EL (cell line): ENCODE results near the gene FAM72A.
"Not testable (repeated sequence)": the region's sequence is repeated elsewhere in the genome, so short reads cannot be mapped to it uniquely, and the experiment has no call there.

ENCODE experiments used
- DNase-seq: peaks from one replicate; pipeline ENCODE4 v3.0.0-alpha.2; 2016

The FAM72A gene

DNA sequence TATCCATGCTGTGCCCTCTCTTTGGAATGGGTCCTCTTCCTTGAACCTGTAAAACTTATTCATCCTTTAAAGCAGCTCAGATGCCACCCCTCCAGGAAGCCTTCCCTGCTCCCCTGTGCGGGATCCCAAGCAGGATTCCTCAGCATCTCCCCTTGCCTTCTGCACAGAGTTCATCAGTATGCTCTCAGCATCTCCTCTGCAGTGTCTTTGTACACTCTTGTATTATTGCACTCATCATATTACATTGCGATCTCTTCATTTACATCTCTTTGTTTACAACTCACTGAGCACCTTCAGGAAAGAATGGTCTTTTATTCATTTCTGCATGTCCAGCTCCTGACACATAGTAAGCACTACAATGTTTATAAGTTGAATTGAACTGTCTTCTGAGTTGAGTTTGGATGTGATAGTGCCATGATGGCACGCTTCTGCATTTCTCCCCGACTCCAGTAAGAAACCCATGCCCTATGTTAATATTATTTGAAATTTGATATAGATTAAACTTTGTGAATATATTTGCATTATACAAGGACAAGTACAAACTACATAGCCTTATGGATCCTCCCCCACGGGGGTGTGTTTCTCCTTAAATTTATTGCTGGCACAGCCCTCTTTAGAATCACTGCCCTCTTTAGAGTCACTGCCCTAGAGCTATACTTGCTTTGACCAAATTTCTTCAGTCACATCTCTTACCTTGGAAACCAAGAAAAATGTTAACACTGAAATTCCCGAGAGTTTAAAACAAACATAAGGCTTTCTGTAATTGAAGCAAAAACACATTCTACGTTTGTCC, 13.2 kb upstream of the FAM72A start:
- DNase-seq, result not testable (repeated sequence)

DNA sequence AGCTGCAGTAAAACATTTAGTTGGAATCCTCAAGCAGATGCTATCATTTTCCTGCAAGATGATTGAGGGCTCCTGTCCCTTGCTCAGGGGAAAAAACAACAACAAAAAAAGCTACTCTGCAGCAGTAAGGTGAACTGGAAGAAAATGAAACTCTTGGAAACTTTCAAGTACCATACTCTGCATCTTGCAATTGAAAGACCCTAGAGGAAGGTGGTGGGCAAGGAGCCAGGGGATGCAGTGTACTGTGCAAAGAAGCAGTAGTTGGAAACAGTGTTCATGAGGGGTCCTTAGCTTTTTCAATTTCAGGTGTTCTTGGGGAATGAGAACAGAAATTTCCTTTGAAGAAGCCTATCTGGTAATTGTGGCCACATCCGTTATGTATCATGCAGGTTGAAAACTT, 8.2 kb upstream of the FAM72A start:
- not testable (repeated sequence) for DNase-seq

GRCh38 chr1:206205569-206205968, 2.9 kb upstream of the FAM72A start:
- DNase-seq, result not testable (repeated sequence)

DNA sequence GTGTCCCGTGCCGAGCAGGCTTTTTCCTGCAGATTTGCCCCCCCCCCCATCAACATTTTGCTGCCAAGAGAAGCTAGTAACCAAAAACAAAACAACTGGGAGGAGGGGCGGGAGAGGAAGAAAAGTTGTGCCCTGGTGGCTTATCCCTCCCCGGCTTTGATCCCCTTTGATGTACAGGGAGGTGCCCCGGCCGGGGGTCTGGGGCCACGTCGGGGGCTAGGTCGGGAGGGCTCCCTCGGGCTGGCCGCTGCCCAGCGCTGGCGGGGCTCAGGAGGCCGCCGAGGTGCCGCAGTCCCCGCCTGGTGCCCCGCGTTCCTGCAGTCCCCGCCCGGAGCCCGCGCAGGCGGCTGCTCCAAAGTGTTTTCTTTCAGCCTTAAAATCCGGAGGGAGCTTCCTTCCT, 2.2 kb upstream of the FAM72A start:
- DNase-seq, result peak; percentile 26

- DNase-seq, result not testable (repeated sequence)
Measured at GRCh38 chr1:206204159-206204511, 1.5 kb upstream of the FAM72A start.

DNA sequence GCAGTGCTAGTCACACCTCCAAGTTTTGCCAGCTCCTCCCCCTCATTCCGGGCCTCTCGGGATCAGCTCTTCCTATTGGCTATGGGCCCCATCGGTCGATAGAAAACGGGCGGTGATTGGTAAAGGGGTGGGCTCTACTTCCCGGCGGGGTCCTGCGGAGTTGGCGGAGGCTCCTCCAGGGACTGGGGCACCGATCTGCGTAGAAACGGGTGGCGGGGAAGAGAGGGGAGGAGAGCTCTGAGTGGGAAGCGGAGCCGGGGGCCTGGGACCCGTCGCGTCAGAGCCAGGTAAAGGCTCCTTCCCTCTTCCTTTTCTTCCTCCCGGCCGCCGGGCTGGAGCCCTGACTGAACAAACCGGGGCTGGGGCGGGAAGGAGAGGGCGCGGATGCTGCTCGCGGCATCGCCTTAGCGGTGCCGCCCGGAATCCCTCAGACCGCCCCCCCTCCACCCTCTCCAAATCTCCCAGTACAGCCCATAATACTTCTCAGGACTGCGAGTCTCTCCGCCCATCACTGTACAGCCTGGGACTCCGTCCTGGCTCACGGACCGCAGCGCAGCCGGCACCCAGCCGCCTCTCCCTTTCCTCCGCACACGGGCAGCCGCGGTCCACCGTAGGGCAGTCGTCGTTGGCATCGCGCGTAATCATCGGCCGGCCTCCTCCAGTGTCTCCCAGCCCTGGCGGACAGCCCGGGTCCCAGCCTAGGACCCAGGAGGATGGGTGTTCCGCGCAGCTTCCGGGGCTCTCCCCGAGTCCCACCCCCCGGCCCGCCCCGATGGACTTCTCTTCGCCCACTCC, 922 bp upstream of the FAM72A start, which contains the start of gene SRGAP2:
SRGAP2 (plus strand) TSS at position 178 of the 795 bp plus-strand sequence. CDS start 2,430 bp downstream, outside the sequence.
- peak; percentile 67 for DNase-seq

DNA sequence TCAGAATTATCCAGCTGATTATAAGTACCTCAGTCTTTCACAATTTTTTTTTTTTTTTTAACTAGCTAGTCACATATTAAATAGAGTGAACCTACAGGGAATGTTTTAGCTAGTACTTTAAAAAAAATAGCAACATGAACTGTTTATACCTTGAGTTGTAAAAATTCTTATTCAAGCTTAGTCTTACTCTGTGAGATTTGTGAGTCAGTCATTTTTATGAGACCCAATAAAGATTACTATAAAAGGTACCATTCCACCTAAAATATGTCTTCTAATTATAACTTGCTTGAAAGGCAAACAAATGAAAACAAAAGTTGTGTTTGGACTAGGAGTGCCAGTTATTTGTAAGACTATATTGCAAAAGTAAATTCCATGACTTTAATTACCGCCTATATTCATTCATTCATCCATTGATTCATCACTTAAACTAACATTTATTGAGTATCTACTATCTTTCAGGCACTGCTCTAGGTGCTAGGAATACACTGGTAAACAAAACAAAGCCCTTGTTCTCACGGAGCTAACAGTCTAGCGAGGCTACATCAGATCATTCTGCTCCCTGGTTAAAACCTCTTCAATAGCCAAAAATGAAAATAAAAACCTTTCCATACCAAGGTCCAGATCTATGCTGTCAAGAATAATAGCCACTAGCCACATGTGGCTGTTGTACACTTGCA, 5.8 kb downstream of the FAM72A start:
- not testable (repeated sequence) for DNase-seq

DNA sequence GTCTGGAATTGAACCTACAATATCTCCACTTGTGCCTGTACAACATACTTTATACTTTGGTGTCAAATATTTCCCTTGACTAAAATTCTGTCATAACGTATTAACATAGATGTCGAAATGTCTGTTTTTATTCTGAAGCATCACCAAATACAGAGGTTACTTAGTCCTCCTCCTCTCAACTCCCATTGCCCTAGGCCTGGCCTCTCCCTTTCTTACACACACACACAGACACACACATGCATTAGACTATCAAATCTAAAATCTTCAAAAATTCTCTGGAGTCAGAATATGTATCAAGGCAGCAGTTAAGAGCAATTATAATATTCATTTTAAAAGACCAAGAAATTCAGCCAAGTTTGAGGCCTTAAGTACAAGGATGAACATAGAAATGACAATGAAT, 7.5 kb downstream of the FAM72A start:
- DNase-seq, result not testable (repeated sequence)

DNA sequence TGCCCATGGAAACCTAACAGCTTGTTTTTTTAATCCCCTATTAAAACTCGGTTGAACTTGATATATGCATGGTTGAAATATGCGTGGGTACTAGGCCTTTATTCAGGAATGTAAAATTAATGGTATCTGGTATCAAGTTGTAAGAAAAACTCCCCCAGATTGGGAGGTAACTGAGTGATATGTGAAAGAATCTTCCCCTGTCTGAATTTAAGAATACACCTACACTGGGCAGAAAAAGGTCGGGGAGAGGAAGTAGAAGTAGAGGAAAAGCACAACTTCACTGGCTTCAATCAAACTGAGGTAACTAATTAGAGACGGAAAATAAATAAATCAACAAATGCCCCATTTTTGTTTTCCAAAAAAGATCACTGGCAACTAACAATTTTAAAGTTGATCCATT, 15.8 kb downstream of the FAM72A start:
- DNase-seq, result not testable (repeated sequence)

DNA sequence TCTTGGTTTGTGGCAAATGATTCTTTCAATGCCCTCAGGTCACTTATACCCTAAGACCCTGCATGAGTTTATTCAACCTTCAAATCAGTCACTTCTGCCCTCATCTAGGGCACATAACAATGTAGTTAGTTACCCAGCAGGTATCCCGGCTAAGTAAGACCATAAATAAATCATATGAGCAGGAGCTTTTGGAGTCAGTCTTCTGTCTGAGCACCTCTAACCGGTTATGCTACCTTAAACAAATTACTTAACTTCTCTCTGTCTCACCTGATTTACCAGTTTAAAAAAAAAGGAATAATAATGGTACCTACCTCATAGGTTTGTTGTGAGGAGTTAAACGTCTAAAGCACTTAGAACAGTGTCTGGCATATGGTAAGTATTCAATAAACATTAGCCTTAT, 16.9 kb downstream of the FAM72A start:
- not testable (repeated sequence) for DNase-seq

- DNase-seq, result not testable (repeated sequence)
Measured at GRCh38 chr1:206183788-206184187, 18.9 kb downstream of the FAM72A start.

GRCh38 chr1:206182368-206183317, 20.0 kb downstream of the FAM72A start:
- DNase-seq, result peak; percentile 14

- not testable (repeated sequence) for DNase-seq
Measured at GRCh38 chr1:206179666-206180065, 23.0 kb downstream of the FAM72A start.

DNA sequence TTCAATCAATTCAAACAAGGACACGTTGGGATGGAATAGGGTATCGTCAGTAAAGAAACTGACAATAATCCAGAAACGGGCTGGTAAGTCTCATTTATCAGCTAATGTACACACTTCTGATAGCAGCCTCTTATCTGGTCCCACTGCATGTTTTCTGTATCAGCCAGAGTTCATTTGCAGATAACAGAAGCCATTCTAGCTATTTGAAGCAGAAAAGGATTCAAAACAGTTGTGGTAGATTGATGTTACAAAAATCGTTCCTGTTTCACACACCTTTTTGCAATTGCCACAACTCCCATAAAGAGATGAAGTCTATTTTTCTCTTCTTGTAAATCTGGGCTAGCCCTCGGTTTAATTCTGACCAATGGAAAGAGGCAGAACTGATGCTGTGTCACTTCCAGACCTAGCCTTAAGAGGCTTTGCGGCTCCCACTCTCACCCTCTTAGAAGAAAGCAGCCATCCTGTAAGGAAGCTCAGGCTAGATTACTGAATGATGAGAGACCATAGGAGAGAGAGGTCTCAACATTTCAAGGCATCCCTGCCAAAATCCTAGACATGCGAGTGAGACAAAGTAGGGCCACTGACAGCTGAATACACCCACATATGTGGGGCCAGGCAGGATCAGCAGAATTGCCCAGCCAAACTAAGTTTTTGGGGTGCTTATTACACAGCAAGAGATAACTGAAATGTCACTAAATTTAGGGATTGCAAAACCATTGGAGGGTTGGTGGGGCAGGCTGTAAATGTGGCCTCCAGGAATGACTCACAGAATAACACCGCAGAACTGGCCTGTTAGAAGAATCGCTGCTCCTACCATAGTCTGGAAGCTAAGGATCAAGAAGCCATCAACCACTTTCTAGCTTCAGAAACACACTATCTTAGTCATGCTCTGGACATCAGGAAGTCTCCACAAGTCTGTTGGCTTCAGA, 24.3 kb downstream of the FAM72A start:
- DNase-seq, result peak; percentile 87

DNA sequence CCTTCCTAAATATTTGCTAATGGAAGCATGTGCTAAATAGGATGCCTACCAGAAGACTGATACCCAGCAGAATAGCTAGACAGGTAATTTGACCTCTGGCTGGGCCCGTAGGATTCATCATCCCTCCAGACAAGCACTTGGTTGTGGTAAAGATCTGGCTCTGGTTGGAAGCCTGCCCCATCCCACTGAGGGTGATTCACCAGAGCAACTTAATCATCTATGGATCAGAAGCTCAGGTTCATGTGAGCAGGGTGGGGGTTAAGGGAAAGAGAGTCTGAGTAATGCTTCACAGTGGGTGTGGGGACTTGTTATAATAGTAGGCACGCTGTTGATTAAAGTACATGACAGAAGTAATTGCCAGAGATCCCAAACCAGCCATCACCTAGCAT, 26.5 kb downstream of the FAM72A start:
- DNase-seq, result not testable (repeated sequence)

- peak; percentile 65 for DNase-seq
Measured at GRCh38 chr1:206175459-206176113, 27.1 kb downstream of the FAM72A start.

- not testable (repeated sequence) for DNase-seq
Measured at GRCh38 chr1:206174182-206174868, 28.3 kb downstream of the FAM72A start.

DNA sequence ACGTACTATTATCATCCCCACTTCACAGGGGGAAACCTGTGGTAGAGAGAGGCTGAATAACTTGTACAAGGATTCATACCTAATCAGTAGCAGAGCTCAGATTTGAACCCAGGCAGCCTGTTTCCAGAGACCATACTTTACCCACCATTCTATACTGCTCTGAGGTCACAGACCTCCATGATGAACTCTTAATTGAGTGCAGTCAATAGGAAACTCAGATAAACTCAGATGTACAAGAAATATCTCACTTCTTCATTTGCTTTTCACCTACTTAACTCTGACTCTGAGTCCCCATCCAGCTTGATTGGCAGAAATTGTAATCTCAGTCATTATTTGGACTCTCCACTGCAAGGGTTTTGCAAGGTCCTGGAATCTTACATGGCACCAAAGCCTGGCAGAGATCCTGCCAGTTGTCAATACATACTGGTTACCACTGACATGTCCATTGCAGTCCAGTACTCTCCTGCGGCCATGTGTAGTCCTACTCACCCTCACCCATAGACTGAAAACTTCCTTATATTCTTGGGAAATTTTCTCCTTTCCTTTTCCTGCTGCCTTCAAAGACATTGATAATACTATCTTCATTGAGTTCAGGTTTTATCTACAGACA, 29.4 kb downstream of the FAM72A start:
- DNase-seq, result not testable (repeated sequence)

DNA sequence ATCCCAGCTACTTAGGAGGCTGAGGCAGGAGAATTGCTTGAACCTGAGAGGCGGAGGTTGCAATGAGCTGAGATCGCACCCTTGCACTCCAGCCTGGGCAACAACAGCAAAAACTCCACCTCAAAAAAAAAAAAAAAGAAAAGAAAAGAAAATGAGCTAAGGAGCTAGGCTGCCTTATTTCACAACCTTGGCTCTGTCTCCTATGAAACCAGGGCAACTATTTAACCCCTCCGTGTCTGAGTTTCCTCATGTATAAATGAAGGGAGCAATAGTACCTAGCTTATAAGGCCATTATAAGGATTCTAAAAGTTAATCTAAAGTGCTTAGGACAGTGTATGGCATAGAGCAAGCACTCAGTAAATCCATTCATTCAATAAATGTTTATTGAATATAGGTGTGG, 32.8 kb downstream of the FAM72A start:
- DNase-seq, result not testable (repeated sequence)
